Stomach (tissue), 4 donors: Measurements from ENCODE around the gene BST1.

Source experiments
- CTCF ChIP-seq, 7 experiments: fragments of 450-650 bp in 4 of 7; fragments of 200-600 bp in 3 of 7; sonication (generic) in 3 of 7; IDR thresholded peaks; one replicate each; pipeline ENCODE4 v1.5.1; 2016 to 2019; ENCODE audit warnings: antibody characterized with exemption in 7 of 7, control low read depth in 2 of 7, mild to moderate bottlenecking in 1 of 7
- POLR2AphosphoS5 ChIP-seq, 3 donors: sonication (generic); formaldehyde crosslinking; IDR thresholded peaks; one replicate each; pipeline ENCODE4 v1.6.1; 2016; ENCODE audit warnings: antibody characterized with exemption in 3 of 3

DNA sequence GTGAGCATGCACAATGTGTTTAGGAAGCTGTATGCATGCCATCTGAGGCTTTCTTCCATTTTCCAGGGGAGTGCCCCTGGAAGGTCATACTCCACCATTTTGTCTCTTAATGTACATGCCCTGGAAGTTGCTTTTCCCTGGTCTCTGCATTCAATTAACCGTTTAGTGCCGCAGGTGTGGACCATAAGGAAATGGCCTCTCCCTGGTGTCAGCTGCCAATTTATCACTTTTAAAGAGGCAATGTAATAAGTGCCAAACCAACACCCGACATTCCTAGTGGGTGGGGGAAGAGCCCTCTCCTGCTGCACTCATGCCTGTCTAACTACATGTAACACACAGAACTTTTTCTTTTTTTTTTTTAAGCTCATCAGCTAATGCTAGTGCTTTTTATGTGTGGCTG is 7.1 kb upstream of the BST1 start:
- TF ChIP-seq CTCF (IDR thresholded peaks at IDR 0.05) (no peak), POLR2AphosphoS5 (IDR thresholded peaks at IDR 0.05) (no peak)
